ENCODE data around the gene CCDC40.

Gene CCDC40

DNA sequence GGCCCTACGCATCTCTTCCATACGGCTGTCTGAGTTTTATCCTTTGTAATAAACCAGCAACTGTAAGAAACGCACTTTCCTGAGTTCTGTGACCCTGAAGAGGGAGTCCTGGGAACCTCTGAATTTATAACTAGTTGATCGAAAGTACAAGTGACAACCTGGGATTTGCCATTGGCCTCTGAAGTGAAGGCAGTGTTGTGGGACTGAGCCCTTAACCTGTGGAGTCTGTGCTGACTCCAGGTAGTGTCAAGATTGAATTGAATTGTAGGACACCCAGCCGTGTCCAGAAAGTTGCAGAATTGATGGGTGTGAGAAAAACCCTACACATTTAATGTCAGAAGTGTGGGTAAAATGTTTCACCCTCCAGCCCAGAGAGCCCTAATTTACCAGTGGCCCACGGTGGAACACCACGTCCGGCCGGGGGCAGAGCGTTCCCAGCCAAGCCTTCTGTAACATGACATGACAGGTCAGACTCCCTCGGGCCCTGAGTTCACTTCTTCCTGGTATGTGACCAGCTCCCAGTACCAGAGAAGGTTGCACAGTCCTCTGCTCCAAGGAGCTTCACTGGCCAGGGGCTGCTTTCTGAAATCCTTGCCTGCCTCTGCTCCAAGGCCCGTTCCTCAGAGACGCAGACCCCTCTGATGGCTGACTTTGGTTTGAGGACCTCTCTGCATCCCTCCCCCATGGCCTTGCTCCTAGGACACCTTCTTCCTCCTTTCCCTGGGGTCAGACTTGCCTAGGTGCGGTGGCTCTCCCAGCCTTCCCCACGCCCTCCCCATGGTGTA lies 66.4 kb downstream of the CCDC40 start:
- DNase-seq (ENCODE audit: low read depth), result no peak

DNA sequence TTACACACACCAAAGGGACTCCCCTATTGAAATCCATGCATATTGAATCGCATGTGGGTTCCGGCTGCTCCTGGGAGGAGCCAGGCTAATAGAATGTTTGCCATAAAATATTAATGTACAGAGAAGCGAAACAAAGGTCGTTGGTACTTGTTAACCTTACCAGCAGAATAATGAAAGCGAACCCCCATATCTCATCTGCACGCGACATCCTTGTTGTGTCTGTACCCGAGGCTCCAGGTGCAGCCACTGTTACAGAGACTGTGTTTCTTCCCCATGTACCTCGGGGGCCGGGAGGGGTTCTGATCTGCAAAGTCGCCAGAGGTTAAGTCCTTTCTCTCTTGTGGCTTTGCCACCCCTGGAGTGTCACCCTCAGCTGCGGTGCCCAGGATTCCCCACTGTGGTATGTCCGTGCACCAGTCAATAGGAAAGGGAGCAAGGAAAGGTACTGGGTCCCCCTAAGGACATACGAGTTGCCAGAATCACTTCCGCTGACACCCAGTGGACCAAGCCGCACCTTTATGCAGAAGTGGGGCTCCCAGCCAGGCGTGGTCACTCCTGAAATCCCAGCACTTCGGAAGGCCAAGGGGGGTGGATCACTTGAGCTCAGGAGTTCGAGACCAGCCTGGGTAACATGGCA lies 67.1 kb downstream of the CCDC40 start:
- no peak for DNase-seq (ENCODE audit: low read depth)

DNA sequence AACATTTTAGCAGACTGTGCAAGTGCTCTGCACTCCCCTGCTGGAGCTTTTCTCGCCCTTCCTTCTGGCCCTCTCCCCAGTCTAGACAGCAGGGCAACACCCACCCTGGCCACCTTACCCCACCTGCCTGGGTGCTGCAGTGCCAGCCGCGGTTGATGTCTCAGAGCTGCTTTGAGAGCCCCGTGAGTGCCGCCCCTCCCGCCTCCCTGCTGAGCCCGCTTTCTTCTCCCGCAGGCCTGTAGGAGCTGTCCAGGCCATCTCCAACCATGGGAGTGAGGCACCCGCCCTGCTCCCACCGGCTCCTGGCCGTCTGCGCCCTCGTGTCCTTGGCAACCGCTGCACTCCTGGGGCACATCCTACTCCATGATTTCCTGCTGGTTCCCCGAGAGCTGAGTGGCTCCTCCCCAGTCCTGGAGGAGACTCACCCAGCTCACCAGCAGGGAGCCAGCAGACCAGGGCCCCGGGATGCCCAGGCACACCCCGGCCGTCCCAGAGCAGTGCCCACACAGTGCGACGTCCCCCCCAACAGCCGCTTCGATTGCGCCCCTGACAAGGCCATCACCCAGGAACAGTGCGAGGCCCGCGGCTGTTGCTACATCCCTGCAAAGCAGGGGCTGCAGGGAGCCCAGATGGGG lies 68.0 kb downstream of the CCDC40 start:
- DNase-seq (ENCODE audit: low read depth), result no peak

DNA sequence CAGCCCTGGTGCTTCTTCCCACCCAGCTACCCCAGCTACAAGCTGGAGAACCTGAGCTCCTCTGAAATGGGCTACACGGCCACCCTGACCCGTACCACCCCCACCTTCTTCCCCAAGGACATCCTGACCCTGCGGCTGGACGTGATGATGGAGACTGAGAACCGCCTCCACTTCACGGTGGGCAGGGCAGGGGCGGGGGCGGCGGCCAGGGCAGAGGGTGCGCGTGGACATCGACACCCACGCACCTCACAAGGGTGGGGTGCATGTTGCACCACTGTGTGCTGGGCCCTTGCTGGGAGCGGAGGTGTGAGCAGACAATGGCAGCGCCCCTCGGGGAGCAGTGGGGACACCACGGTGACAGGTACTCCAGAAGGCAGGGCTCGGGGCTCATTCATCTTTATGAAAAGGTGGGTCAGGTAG lies 68.5 kb downstream of the CCDC40 start:
- no peak for DNase-seq (ENCODE audit: low read depth)

DNA sequence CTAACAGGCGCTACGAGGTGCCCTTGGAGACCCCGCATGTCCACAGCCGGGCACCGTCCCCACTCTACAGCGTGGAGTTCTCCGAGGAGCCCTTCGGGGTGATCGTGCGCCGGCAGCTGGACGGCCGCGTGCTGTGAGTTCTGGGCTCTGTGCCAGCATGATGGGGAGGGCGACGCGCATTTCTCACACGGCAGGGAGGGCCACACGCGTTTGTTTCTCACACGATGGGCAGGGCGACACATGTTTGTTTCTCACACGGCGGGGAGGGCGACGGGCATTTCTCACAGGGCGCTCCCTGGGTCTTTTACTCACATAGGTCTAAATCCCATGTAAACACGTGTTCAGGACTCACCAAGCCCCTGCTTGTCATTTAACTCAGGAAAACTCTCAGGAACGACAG lies 69.3 kb downstream of the CCDC40 start:
- no peak for DNase-seq (ENCODE audit: low read depth)

DNA sequence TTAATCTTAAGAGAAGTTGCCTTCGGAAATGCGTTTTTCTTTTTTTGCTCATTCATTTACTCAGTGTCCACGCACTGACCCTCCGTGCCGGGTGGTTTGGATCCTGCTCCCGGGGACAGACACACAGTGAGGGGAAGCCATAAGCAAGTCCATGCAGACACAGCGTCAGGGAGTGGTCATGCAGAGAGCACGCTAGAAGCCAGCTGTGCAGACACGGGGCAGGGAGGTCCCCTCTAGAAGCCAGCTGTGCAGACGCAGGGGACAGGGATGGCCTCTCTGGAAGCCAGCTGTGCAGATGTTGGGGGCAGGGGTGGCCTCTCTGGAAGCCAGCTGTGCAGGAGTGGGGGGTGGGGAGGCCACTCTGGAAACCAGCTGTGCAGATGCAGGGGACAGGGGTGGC lies 69.7 kb downstream of the CCDC40 start:
- no peak for DNase-seq (ENCODE audit: low read depth)

DNA sequence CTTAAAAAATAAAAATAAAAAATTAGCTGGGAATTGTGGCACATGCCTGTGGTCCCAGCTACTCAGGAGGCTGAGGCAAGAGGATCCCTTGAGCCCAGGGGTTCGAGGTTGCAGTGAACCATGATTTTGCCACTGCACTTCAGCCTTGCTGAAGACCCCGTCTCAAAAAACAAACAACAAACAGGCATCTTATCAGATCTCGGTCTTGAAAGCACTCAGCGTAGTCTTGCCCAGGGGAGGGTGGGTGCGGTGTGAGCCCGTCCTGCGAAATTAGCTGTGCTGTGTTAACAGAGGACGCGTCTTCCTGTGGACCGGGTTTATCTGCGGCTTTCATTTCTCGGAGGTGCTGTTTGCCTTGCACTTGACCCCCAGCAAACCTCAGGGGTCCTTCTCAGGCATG lies 70.3 kb downstream of the CCDC40 start:
- DNase-seq (ENCODE audit: low read depth), result no peak

DNA sequence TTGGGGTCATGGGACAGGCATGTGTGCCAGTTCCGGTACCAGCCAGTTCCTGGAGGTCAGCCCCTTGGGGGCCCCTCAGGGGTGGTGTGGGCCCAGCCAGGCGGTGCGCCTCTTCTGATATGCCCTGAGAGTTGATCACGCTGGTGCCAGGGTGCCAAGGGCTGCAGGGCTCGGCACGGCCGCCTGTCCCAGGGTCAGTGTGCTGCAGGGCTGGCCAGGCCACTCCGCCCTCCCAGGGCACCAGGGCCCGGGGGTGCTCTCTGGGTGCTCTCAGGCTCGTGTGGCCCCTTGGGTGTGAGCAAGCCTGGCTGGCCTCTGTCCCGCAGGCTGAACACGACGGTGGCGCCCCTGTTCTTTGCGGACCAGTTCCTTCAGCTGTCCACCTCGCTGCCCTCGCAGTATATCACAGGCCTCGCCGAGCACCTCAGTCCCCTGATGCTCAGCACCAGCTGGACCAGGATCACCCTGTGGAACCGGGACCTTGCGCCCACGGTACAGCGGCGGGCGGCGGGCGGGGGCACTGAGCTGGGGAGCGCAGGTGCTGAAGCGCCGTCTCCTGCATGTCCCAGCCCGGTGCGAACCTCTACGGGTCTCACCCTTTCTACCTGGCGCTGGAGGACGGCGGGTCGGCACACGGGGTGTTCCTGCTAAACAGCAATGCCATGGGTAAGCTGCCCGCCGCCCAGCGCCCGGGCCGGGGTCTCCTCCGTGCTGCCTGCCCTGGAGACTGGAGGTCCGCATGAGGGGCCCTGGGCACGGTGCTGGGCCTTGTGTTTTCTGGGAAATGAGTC lies 71.0 kb downstream of the CCDC40 start:
- no peak for DNase-seq (ENCODE audit: low read depth)

DNA sequence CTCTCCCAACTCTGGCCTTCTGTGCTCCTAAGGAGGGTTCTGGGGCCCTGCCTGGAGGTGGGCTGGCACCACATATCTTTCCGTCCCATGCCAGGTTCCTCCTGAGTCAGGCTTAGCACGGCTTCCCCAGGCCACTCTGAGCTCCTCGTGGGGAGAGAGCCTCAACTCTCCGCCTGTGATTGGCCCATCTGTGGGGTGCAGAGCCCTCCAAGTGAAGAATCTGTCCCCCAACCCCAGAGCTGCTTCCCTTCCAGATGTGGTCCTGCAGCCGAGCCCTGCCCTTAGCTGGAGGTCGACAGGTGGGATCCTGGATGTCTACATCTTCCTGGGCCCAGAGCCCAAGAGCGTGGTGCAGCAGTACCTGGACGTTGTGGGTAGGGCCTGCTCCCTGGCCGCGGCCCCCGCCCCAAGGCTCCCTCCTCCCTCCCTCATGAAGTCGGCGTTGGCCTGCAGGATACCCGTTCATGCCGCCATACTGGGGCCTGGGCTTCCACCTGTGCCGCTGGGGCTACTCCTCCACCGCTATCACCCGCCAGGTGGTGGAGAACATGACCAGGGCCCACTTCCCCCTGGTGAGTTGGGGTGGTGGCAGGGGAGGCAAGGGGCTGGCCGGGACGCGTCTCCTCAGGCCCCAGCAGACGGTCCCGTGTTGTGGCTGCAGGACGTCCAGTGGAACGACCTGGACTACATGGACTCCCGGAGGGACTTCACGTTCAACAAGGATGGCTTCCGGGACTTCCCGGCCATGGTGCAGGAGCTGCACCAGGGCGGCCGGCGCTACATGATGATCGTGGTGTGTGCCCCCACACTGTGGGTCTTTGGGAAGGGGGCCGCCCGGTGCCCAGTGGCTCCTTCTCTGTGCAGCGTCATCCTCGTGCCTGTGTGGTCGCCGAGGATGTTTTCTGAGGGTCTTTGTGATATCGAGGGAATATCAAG lies 71.9 kb downstream of the CCDC40 start:
- DNase-seq (ENCODE audit: low read depth), result no peak

DNA sequence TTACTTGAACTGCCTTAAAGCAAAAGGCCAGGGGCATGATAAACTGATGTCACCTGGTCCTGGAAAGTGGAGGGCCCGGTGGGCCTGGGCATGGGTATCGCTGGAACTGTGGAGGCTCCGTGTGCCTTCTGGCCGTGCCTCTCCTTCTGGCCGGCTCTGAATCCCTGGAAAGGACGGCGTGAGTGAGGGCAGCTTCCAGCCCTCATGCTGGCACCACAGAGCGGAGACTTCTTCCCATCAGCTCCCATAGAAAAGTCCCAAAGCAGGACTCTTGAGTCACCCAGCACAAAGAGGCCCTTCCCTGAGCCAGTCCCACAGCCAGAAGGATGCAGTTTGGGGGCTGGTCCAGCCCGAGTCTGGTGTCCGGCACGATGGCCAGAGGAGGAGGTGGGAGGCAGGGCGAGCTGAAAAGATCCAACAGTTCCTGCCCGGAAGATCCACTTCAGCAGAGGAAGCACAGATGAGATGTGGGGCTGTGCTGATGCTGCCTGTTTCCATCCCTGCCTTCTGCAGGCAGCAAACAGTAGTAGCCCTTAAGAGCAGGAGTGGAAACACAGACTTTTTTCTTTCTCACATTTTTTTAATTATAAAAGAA lies 72.7 kb downstream of the CCDC40 start:
- DNase-seq (ENCODE audit: low read depth), result no peak

DNA sequence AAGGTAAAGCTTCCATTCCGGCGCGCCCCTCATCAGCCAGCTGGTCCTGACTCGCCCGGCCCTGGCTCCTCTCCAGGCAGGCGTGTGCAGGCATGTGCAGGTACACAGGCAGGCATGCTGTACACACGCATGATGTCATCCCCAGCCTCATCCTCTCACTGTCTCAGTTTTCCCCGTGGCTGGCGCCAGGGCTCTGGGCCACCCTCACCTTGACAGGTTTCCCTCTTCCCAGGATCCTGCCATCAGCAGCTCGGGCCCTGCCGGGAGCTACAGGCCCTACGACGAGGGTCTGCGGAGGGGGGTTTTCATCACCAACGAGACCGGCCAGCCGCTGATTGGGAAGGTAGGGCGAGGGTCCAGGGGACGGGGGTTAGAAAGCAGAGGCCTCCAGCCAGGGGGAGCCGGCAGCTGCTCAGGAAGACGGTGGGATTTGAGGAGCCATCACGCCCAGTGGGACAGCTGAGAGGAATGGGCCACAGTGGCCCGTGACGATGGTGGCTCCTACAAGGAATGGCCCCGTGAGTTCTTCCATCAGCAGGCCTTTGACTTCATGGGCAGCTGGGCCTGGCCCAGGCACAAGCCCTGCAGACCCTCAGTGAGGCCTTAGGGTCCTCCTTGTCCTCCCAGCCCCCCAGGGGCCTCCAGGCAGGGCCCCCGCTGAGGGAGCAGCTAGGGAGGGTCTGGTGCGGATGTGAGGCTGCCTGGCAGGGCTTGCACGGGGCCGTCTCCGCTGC lies 73.4 kb downstream of the CCDC40 start:
- DNase-seq (ENCODE audit: low read depth), result no peak

DNA sequence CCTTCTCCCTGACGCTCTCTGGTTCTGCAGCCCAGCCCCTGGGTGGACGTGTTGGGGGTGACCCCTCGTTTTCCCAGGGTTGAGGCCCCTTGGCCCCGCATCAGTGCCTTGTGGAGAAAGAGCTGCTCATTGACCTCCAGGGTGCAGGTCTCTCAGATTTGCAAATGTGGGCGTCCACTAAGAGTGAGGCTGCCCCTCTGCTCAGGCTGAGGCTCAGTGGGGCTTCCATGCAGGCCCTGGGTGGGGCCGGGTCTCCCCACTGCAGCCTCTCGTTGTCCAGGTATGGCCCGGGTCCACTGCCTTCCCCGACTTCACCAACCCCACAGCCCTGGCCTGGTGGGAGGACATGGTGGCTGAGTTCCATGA lies 74.0 kb downstream of the CCDC40 start:
- no peak for DNase-seq (ENCODE audit: low read depth)

DNA sequence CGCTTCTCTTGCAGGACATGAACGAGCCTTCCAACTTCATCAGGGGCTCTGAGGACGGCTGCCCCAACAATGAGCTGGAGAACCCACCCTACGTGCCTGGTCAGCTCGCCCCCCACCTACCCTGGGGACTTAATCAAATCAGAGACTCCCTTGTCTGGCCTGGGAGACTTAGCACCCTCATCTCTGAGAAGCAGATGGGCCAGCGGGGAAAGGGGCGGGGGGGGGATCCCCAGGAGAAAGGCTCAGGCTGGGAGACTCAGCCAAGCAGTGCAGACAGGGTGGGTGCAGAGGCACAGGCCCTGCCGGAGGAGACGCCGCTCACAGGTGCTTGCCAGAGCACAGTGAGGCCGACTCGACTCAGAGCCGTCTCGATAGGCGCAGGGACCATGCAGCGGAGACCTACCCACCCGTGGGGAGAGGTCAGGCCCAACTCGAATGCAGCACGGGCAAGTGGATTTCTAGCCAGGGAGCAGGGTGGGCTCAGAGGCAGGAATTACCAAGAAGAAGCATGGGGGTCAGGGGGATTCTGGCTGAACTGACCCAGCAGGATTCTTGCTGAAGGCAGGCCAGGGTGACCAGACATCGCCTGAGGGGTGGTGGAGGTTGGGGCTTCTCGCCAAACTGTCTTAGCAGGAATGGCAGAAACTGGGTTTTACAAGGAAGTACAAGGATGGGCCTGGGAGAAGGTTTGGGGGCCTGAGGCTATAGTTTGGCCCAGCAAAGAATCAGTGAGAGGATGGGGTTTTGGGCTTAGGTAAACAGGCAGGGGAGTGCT lies 74.7 kb downstream of the CCDC40 start:
- no peak for DNase-seq (ENCODE audit: low read depth)

DNA sequence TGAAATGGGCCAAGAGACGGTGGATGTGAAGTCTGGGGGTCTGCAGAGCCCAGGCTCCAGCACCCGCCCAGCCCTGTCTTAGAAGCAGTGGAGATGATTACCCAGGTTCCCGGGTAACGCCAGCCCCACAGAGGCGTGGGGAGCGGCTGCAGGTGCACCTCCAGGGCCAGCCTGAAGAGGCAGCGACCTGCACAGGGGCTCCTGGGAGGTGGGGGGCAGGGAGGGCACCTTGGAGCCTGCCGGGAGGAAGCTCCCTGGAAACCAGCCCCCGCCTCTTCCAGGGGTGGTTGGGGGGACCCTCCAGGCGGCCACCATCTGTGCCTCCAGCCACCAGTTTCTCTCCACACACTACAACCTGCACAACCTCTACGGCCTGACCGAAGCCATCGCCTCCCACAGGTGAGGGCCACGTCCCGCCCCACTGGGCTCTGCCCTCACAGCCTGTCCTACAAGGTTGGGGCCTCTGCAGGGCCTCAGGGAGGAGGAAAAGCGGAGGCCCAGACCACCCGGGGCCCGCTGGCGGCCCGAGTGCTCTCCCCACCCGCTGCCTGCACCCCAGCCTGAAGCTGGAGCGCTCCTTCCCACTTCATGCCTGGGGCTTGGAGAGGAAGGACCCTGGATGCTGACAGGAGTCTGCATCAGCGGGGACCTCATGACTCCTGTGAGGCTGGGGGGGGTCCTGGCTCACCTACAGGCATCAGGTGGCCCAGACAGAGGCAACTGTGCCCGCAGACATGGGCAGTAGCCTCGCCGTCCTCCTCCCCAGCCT lies 75.4 kb downstream of the CCDC40 start:
- DNase-seq (ENCODE audit: low read depth), result no peak

DNA sequence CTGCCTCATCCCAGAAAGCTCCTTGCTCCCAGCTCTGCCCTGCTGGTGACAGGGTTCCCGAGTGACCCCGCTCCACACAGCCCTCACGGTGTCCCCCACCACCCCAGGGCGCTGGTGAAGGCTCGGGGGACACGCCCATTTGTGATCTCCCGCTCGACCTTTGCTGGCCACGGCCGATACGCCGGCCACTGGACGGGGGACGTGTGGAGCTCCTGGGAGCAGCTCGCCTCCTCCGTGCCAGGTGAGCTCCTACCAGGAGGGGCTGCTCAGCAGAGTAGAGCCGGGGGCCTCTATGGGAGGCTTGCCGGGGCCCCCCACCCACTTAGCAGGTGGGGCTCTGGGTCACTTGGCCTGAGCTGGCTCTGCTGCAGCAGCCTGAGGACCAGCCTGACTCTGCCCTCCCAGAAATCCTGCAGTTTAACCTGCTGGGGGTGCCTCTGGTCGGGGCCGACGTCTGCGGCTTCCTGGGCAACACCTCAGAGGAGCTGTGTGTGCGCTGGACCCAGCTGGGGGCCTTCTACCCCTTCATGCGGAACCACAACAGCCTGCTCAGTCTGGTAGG lies 76.1 kb downstream of the CCDC40 start:
- DNase-seq (ENCODE audit: low read depth), result no peak

DNA sequence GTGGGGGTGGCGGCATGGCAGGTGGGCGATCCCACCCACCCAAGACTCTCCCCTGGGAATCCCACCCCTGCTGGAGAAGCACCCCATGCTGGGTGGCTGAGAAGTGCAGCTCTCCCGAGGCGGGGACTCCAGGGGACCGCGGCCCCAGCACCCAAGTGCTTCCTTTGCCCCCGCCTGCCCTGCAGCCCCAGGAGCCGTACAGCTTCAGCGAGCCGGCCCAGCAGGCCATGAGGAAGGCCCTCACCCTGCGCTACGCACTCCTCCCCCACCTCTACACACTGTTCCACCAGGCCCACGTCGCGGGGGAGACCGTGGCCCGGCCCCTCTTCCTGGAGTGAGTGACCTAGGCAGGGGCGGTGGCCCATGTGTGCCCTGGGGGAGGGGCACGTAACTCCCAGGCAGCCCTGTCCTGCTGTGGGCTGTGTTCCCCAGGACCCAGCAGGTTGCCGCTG lies 76.6 kb downstream of the CCDC40 start:
- no peak for DNase-seq (ENCODE audit: low read depth)

DNA sequence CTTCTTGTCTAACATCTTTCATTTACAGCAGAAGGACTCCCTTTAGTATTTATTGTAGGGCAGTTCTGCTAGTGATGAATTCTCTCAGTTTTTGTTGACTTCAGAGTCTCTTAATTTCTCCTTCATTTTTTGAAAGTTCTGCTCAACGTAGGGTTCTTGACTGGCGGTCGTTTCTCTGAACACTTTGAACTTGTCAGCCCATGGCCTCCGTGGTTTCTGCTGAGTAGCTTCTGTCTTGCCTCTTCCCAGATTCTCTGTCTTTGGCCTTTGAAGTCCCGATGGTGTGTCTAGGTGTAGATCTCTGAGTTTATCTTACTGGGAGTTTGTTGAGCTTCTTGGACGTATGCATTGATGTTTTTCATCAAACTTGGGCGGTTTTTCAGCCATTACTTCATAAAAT lies 78.3 kb downstream of the CCDC40 start:
- DNase-seq (ENCODE audit: low read depth), result no peak

DNA sequence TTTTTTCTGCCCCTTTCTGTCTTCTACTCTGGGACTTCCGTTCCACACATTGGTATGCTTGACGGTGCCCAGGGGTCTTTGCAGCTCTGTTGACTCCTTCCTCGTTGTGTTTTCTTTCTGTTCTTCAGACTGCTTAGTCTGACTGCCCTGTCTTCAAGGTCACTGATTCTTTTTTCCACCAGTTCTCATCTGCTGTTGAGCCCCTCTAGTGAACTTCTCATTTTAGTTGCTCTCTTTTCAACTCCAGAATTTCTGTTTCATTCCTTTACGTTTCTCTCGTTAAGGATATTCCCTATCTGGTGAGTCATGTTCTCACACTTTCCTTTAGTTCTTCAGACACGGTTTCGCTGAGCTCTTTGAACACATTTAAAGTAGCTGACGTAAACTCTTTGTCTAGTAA lies 78.7 kb downstream of the CCDC40 start:
- DNase-seq (ENCODE audit: low read depth), result no peak
